WTC11 (cell line): ENCODE measurements around the gene WDR27.

Source experiments
- CTCF ChIP-seq: fragments of 200-600 bp; IDR thresholded peaks from 2 replicates; pipeline ENCODE4 v1.8.0; 2022; ENCODE audit warnings: antibody characterized with exemption
- E2F1 ChIP-seq: sonication (generic); formaldehyde crosslinking; IDR thresholded peaks from 2 replicates; pipeline ENCODE4 v1.8.0; 2022; ENCODE audit warnings: mild to moderate bottlenecking, missing genetic modification reagents
- FOXK1 ChIP-seq: sonication (generic); formaldehyde crosslinking; IDR thresholded peaks from 2 replicates; pipeline ENCODE4 v1.8.0; 2022; ENCODE audit warnings: mild to moderate bottlenecking, moderate library complexity, missing genetic modification reagents
- FOXP1 ChIP-seq: sonication (generic); formaldehyde crosslinking; IDR thresholded peaks from 2 replicates; pipeline ENCODE4 v1.8.0; 2022; ENCODE audit warnings: missing genetic modification reagents, mild to moderate bottlenecking, moderate library complexity, borderline replicate concordance
- JUN ChIP-seq: sonication (generic); formaldehyde crosslinking; IDR thresholded peaks from 2 replicates; pipeline ENCODE4 v1.8.0; 2023; ENCODE audit warnings: mild to moderate bottlenecking, missing genetic modification reagents
- NFYB ChIP-seq: sonication (generic); formaldehyde crosslinking; conservative IDR thresholded peaks from 2 replicates; pipeline ENCODE4 v1.8.0; 2022; ENCODE audit warnings: low read depth, missing genetic modification reagents
- USF2 ChIP-seq: sonication (generic); formaldehyde crosslinking; IDR thresholded peaks from 2 replicates; pipeline ENCODE4 v1.8.1; 2023; ENCODE audit warnings: mild to moderate bottlenecking, missing genetic modification reagents, moderate library complexity
- ZNF263 ChIP-seq: sonication (generic); formaldehyde crosslinking; IDR thresholded peaks from 2 replicates; pipeline ENCODE4 v1.8.1; 2022; ENCODE audit warnings: low read depth, mild to moderate bottlenecking, moderate library complexity, missing genetic modification reagents

GRCh38 chr6:169695131-169695530 lies 6.7 kb downstream of the WDR27 start:
- TF ChIP-seq E2F1 (CRISPR knock-in tag), result no peak
- TF ChIP-seq NFYB (CRISPR knock-in tag), result no peak
- TF ChIP-seq CTCF, result no peak
- no peak for TF ChIP-seq USF2
- TF ChIP-seq FOXP1 (CRISPR knock-in tag), result no peak
- no peak for TF ChIP-seq JUN (CRISPR knock-in tag)
- no peak for TF ChIP-seq ZNF263 (CRISPR knock-in tag)
- no peak for TF ChIP-seq FOXK1 (CRISPR knock-in tag)
